GM10248 (cell line): ENCODE results near the gene DDHD1.
"Not testable (repeated sequence)": the region's sequence is repeated elsewhere in the genome, so short reads cannot be mapped to it uniquely, and the experiment has no call there.

Source experiments
- CTCF ChIA-PET: fragments of 300-600 bp; sonication (Branson Sonifier 250); formaldehyde crosslinking; extraction: SDS; loops from one replicate; lab custom pipeline; 2021; ENCODE audit warnings: antibody characterized with exemption; lab: Yijun Ruan, JAX
- POLR2A ChIA-PET: fragments of 350-650 bp; sonication (Branson Sonifier 250); formaldehyde crosslinking; extraction: SDS; loops from one replicate; lab custom pipeline; 2020; ENCODE audit warnings: antibody characterized with exemption; lab: Yijun Ruan, JAX
- DNase-seq: peaks from one replicate; pipeline ENCODE4 v3.0.0; 2012; ENCODE audit errors: extremely low spot score
- TF ChIP-seq, protein P1 (sequence below): IDR thresholded peaks from 2 replicates; pipeline ENCODE4 v1.5.1; 2012; ENCODE audit warnings: mild to moderate bottlenecking, low read depth; ENCODE audit errors: extremely low read depth, missing control alignments, control extremely low read depth

DDHD1 gene

DNA sequence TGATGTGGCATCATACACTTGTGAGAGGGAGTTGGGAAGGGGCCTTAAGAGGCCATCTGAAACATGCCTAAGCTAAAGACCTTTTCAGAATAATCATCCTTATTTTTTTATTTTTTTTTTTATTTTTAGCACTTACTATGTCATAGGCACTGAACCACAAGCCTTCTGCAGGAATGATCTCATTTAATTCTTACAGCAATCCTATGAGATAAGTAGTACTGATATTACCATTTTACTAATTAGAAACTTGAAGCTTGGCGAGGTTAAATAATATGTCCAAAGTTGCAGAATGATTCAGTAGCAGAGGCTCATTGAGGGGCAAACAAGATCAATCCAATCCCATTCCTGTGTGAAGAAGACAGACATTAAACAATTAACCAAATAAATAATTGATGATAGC lies 33.4 kb upstream of the DDHD1 start:
- CTCF ChIA-PET, result interaction anchor here (0.9 to 1.4 kb wide), 3 partner anchors 12 to 74 kb away, joined by 3 to 4 read pairs (median 3); no protein-coding TSS in a partner anchor
- POLR2A ChIA-PET, result no interaction called here
- no peak for DNase-seq
- TF ChIP-seq, protein P1, sequence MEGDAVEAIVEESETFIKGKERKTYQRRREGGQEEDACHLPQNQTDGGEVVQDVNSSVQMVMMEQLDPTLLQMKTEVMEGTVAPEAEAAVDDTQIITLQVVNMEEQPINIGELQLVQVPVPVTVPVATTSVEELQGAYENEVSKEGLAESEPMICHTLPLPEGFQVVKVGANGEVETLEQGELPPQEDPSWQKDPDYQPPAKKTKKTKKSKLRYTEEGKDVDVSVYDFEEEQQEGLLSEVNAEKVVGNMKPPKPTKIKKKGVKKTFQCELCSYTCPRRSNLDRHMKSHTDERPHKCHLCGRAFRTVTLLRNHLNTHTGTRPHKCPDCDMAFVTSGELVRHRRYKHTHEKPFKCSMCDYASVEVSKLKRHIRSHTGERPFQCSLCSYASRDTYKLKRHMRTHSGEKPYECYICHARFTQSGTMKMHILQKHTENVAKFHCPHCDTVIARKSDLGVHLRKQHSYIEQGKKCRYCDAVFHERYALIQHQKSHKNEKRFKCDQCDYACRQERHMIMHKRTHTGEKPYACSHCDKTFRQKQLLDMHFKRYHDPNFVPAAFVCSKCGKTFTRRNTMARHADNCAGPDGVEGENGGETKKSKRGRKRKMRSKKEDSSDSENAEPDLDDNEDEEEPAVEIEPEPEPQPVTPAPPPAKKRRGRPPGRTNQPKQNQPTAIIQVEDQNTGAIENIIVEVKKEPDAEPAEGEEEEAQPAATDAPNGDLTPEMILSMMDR, result no peak

DNA sequence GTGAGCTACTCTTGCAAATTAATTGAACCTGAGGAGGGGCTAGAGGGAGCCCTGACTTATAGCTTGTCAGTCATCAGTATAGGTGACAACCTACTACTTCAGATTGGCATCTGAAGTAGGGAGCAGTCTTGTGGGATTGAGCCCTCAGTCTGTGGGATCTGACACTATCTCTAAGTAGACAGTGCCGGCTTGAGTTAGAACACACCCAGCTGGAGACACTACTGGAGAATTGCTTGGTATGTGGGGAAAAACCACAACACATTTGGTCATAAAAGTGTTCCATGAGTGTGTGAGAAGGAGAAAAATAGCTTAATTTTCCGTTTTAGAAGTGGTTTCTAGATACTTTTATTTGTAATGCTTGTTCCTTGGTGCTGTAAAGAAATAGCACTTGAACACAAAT lies 30.5 kb upstream of the DDHD1 start:
- ChIA-PET POLR2A (interaction anchor here (0.6 kb wide), 2 partner anchors 11 to 24 kb away, joined by 3 read pairs; no protein-coding TSS in a partner anchor), CTCF (interaction anchor here (1.1 to 1.3 kb wide), 4 partner anchors 9 to 19 kb away, joined by 3 to 4 read pairs (median 4); no protein-coding TSS in a partner anchor)
- DNase-seq, result no peak
- TF ChIP-seq, protein P1, result no peak

DNA sequence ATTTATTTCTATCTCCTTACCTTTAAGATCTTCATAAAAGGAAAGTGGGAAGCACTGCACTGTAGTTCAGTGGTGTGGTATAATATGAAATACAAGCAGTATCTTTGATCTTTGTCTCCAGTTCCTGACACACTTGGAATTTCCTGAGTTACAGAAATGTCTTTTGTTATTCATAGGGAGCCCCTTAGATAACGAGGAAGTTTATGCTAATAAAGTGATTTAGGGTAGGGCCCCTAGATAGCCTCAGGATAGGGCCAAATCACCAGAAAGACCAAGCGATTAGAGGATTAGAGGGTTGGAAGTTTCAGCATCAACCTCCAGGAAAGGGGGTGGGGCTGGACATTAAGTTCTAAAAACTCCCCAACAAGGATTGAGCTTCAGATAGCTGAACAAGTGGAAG lies 29.9 kb upstream of the DDHD1 start:
- TF ChIP-seq, protein P1, result no peak
- no peak for DNase-seq
- POLR2A ChIA-PET, result no interaction called here
- CTCF ChIA-PET, result interaction anchor here (1.1 to 1.3 kb wide), 3 partner anchors 9 to 13 kb away, joined by 3 to 4 read pairs (median 4); no protein-coding TSS in a partner anchor

DNA sequence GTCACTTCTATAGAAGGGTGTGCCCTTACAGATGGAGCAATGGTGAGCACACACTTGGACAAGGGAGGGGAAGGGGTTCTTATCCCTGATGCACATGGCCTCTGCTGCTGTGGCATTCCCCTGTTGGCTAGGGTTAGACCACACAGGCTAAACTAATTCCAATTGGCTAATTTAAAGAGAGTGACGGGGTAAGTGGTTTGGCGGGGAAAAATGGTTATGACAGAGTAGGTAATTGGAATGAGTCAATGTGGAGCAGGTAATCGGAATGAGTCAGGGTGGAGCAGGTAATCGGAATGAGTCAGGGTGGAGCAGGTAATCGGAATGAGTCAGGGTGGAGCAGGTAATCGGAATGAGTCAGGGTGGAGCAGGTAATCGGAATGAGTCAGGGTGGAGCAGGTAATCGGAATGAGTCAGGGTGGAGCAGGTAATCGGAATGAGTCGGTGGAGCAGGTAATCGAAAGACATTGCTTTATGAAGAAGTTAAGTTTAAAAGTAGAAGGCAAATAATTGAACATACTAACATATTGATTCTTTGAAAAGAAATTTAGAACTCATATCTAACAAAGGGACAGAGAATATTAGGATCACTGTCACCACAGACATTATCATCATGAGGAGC lies 28.4 kb upstream of the DDHD1 start:
- CTCF ChIA-PET, result interaction anchor here (0.6 to 2.5 kb wide), 10 partner anchors 9 to 534 kb away, joined by 3 to 13 read pairs (median 4); partner anchors contain the start of gene DDHD1
- POLR2A ChIA-PET, DNase-seq: not testable (repeated sequence)

DNA sequence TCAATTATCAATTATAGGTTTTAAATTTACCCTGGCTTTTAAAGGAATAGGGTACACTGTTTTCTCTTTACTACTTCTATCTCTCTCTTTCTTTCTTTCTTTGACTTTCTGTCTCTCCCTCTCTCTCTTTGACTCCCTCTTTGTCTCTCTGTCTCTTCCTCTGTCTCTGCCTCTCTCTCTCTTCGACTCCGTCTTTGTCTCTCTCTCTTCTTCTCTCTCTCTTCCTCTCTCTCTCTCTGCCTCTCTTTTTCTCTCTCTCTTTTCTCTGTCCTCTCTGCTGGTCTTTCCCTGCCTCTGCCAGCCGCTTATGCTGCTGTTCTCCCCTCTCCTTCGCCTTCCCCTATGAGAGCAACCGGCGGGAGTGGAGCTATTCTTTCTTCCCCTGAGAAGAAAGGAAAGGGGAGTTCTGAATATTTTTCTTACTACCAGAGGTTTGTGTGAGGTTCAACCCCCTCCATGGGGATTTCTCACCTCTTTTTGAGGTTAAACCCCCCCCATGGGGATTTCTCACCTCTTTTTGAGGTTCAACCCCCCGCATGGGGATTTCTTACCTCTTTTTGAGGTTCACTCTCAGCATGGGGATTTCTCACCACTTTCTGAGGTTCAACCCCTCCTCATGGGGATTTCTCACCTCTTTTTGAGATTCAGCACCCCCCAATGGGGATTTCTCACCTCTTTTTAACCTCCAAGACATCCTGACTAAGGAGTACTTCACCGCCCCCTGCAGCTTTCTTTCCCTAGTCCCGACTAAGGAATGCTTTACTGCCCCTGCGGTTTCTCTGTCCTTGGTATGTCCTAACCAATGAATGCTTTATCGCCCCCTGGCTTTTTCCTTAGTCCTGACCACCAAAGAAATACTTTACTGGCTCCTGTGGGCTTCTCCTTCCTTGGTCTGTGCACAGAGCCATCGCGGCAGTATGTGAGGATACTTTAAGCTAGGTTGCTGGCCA lies 27.4 kb upstream of the DDHD1 start:
- POLR2A ChIA-PET, result no interaction called here
- CTCF ChIA-PET, result interaction anchor here (0.6 to 2.5 kb wide), 15 partner anchors 10 to 535 kb away, joined by 3 to 13 read pairs (median 3); partner anchors contain the start of gene DDHD1
- peak; percentile 23 for DNase-seq

DNA sequence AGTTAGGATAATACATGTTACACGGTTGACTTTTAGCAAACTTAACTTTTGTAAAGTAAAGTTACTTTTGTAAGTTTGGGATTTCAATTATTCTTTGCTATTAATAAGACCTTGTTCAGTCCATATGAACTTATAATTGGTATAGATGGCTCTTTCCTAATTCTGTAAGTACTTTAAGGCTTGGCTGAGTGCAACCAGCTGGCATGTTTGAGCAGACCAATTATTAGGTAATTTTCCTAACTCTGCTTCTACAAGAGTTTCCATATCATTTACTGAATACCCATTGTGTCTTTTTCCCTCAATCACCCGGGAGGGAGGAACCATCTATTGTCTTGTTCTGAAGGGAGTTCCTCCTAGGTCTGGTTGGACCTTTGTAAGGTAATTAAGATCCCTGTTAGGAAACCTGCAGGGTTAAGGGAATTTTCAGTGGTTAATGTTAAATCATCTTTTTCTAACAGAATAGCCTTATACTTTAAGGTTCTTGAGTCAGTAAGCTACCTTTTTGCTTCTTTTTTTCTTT lies 26.4 kb upstream of the DDHD1 start:
- CTCF ChIA-PET, result interaction anchor here (1.7 to 2.5 kb wide), 3 partner anchors 9 to 26 kb away, joined by 3 to 13 read pairs (median 11); partner anchors contain the start of gene DDHD1
- POLR2A ChIA-PET, DNase-seq: not testable (repeated sequence)

More for the DNA sequence above, 27.4 kb upstream of the DDHD1 start:
- TF ChIP-seq, protein P1, result peak; percentile 26

DNA sequence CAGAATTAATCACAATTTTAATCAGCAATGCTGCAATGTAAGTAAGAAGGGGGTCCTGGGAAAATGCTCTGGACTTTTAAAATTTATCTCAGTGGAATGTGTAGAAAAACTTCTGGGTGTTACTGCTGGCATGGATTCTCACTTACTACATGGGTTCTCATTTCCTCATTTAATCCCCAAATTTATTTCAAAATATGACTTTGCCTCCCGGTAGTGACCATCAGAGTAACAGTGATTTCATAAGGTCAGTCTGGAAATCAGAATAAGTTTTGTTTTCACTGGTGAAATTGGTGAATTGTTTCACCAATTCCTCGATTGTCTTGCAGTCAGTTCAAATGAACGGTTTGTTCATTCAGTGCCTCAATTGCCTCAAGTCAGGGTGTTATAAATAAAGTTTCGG lies 22.3 kb upstream of the DDHD1 start:
- TF ChIP-seq, protein P1, result no peak
- DNase-seq, result no peak
- CTCF ChIA-PET, result no interaction called here
- POLR2A ChIA-PET, result no interaction called here
